Ishikawa (cell line): ENCODE measurements around the gene TENM3.

Experiments used
- CEBPB ChIP-seq: IDR thresholded peaks from 2 replicates; pipeline ENCODE4 v1.6.1; 2012
- CREB1 ChIP-seq: IDR thresholded peaks from 2 replicates; pipeline ENCODE4 v1.6.1; 2012; ENCODE audit warnings: low read depth
- EP300 ChIP-seq: IDR thresholded peaks from 2 replicates; pipeline ENCODE4 v1.6.1; 2012; ENCODE audit warnings: borderline replicate concordance
- FOXM1 ChIP-seq: IDR thresholded peaks from 2 replicates; pipeline ENCODE4 v1.6.1; 2012; ENCODE audit warnings: low read depth, borderline replicate concordance
- MAX ChIP-seq: IDR thresholded peaks from 2 replicates; pipeline ENCODE4 v1.6.1; 2012
- NFIC ChIP-seq: IDR thresholded peaks from 2 replicates; pipeline ENCODE4 v1.6.1; 2012
- RAD21 ChIP-seq: IDR thresholded peaks from 2 replicates; pipeline ENCODE4 v1.6.1; 2012; ENCODE audit warnings: low read depth
- REST ChIP-seq: IDR thresholded peaks from 2 replicates; pipeline ENCODE4 v1.6.1; 2012; ENCODE audit warnings: low read depth, mild to moderate bottlenecking
- TAF1 ChIP-seq: IDR thresholded peaks from 2 replicates; pipeline ENCODE4 v1.6.1; 2012; ENCODE audit warnings: low read depth, mild to moderate bottlenecking
- TCF12 ChIP-seq: IDR thresholded peaks from 2 replicates; pipeline ENCODE4 v1.6.1; 2012; ENCODE audit warnings: low read depth
- TEAD4 ChIP-seq: IDR thresholded peaks from 2 replicates; pipeline ENCODE4 v1.6.1; 2012
- USF1 ChIP-seq: IDR thresholded peaks from 2 replicates; pipeline ENCODE4 v1.6.1; 2012
- YY1 ChIP-seq: IDR thresholded peaks from 2 replicates; pipeline ENCODE4 v1.6.1; 2012; ENCODE audit warnings: low read depth

GRCh38 chr4:182694551-182694950, 451.3 kb downstream of the TENM3 start:
- TF ChIP-seq USF1 = no peak
- TF ChIP-seq RAD21 = no peak
- TF ChIP-seq REST = no peak
- TF ChIP-seq TEAD4 = no peak
- TF ChIP-seq MAX = no peak
- no peak for TF ChIP-seq TCF12
- TF ChIP-seq CREB1 = no peak
- TF ChIP-seq EP300 = no peak
- TF ChIP-seq YY1 = no peak
- no peak for TF ChIP-seq TAF1
- no peak for TF ChIP-seq FOXM1
- no peak for TF ChIP-seq NFIC
- TF ChIP-seq CEBPB = no peak
